Brain microvascular endothelial cell (primary cell): ENCODE results near the gene WDFY4.

ENCODE experiments used
- DNase-seq: peaks from one replicate; pipeline ENCODE4 v3.0.0-alpha.2; 2020
- H3K27ac ChIP-seq: fragments of 250-450 bp; sonication (Bioruptor Pico); 2 replicates; pipeline ENCODE4 v1.5.1; 2020; ENCODE audit warnings: mild to moderate bottlenecking, moderate library complexity
- H3K27me3 ChIP-seq: fragments of 250-450 bp; sonication (Bioruptor Pico); replicated peaks from 2 replicates; pipeline ENCODE4 v1.5.1; 2020; ENCODE audit warnings: mild to moderate bottlenecking
- H3K36me3 ChIP-seq: fragments of 250-450 bp; sonication (Bioruptor Pico); replicated peaks from 2 replicates; pipeline ENCODE4 v1.5.1; 2020; ENCODE audit warnings: mild to moderate bottlenecking
- H3K4me3 ChIP-seq: 2 replicates; pipeline ENCODE4 v1.5.1; 2011; ENCODE audit warnings: low read depth, mild to moderate bottlenecking, control low read depth, low read length, moderate library complexity
- CTCF ChIP-seq: IDR thresholded peaks from 2 replicates; pipeline ENCODE4 v1.5.1; 2011; ENCODE audit warnings: low read depth, mild to moderate bottlenecking, moderate library complexity, low read length, control low read depth, inconsistent platforms; ENCODE audit errors: missing control alignments
- in situ Hi-C: cut with HindIII; loops from 2 replicates; pipeline ENCODE4 v1.10.0; 2017; ENCODE audit warnings: low sequenced_read_pairs, low pct_ligation_motif_present

WDFY4 gene

GRCh38 chr10:48923748-48924147, 239.1 kb downstream of the WDFY4 start:
- peaks cover 3% of the 10 kb centered on the region for H3K27me3 ChIP-seq
- no peak for DNase-seq
- in situ Hi-C loops, result no loop called here
- H3K4me3 ChIP-seq, result no peak overlapping the region
- no peak overlapping the region for H3K27ac ChIP-seq
- no peak for TF ChIP-seq CTCF
- H3K36me3 ChIP-seq, result no peaks in the 10 kb centered on the region

GRCh38 chr10:48924988-48925387, 240.3 kb downstream of the WDFY4 start:
- H3K36me3 ChIP-seq, result no peaks in the 10 kb centered on the region
- no peak for TF ChIP-seq CTCF
- H3K4me3 ChIP-seq, result no peak overlapping the region
- in situ Hi-C loops, result no loop called here
- DNase-seq, result no peak
- H3K27me3 ChIP-seq, result no peaks in the 10 kb centered on the region
- H3K27ac ChIP-seq, result no peak overlapping the region

GRCh38 chr10:48926255-48926654, 241.6 kb downstream of the WDFY4 start:
- no peak overlapping the region for H3K4me3 ChIP-seq
- in situ Hi-C loops, result no loop called here
- H3K27me3 ChIP-seq, result no peaks in the 10 kb centered on the region
- no peak overlapping the region for H3K27ac ChIP-seq
- DNase-seq, result no peak
- TF ChIP-seq CTCF, result no peak
- no peaks in the 10 kb centered on the region for H3K36me3 ChIP-seq

- Histone ChIP-seq H3K27ac (no peak overlapping the region), H3K36me3 (no peaks in the 10 kb centered on the region), H3K27me3 (no peaks in the 10 kb centered on the region), H3K4me3 (no peak overlapping the region)
- no peak for DNase-seq
- in situ Hi-C loops, result no loop called here
- no peak for TF ChIP-seq CTCF
Observed at GRCh38 chr10:48926764-48927540, 242.3 kb downstream of the WDFY4 start.

- H3K36me3 ChIP-seq, result no peaks in the 10 kb centered on the region
- in situ Hi-C loops, result no loop called here
Observed at GRCh38 chr10:48929413-48929990, 244.8 kb downstream of the WDFY4 start.

More at GRCh38 chr10:48929413-48929990, 244.8 kb downstream of the WDFY4 start:
- no peak overlapping the region for H3K27ac ChIP-seq
- DNase-seq, result no peak
- no peak overlapping the region for H3K4me3 ChIP-seq
- no peaks in the 10 kb centered on the region for H3K27me3 ChIP-seq
- no peak for TF ChIP-seq CTCF
